GM19455 (cell line): ENCODE results near the gene NUMB.

Experiments
- ATAC-seq: cut with Tn5 transposase; IDR thresholded peaks from one replicate; pipeline ENCODE4 v1.9.1; 2021; ENCODE audit not compliant: unreplicated experiment

NUMB gene

GRCh38 chr14:73248108-73248868, 210.1 kb downstream of the NUMB start:
- ATAC-seq, result no peak

GRCh38 chr14:73246387-73247150, 211.8 kb downstream of the NUMB start:
- no peak for ATAC-seq

- peak; percentile 50 for ATAC-seq
These were observed 212.6 kb downstream of the NUMB start for GRCh38 chr14:73245480-73246325.

GRCh38 chr14:73244541-73245290, 213.6 kb downstream of the NUMB start:
- no peak for ATAC-seq

GRCh38 chr14:73243748-73244147, 214.6 kb downstream of the NUMB start:
- ATAC-seq, result no peak

- ATAC-seq, result no peak
These were observed 215.0 kb downstream of the NUMB start for GRCh38 chr14:73243341-73243740.

- ATAC-seq, result no peak
These were observed 215.9 kb downstream of the NUMB start for GRCh38 chr14:73242357-73242901.

- ATAC-seq, result no peak
These were observed 216.7 kb downstream of the NUMB start for GRCh38 chr14:73241481-73242165.

GRCh38 chr14:73240816-73241480, 217.4 kb downstream of the NUMB start:
- no peak for ATAC-seq

GRCh38 chr14:73239393-73240241, 218.7 kb downstream of the NUMB start:
- ATAC-seq, result no peak

- no peak for ATAC-seq
These were observed 219.4 kb downstream of the NUMB start for GRCh38 chr14:73238941-73239340.

- no peak for ATAC-seq
These were observed 219.9 kb downstream of the NUMB start for GRCh38 chr14:73238424-73238852.

GRCh38 chr14:73237786-73238423, 220.4 kb downstream of the NUMB start:
- no peak for ATAC-seq

GRCh38 chr14:73237219-73237785, 221.0 kb downstream of the NUMB start, which contains the start of gene PAPLN:
TSS of gene PAPLN (plus strand) at chr14:73237506. CDS start at chr14:73239779, 2,273 bp downstream.
- no peak for ATAC-seq

GRCh38 chr14:73236752-73237218, 221.6 kb downstream of the NUMB start:
- ATAC-seq, result no peak

GRCh38 chr14:73236157-73236556, 222.2 kb downstream of the NUMB start:
- no peak for ATAC-seq

GRCh38 chr14:73235531-73236155, 222.7 kb downstream of the NUMB start:
- no peak for ATAC-seq
